ENCODE results near the gene PTPRM.
"Not testable (repeated sequence)": the region's sequence is repeated elsewhere in the genome, so short reads cannot be mapped to it uniquely, and the experiment has no call there.

- TF ChIP-seq CTCF (IDR thresholded peaks at IDR 0.05; ENCODE audit: low read depth, low read length); POLR2A (IDR thresholded peaks at IDR 0.05; ENCODE audit: extremely low read depth, insufficient read length); MYC (IDR thresholded peaks at IDR 0.05; ENCODE audit: low read depth, low read length); MAX (IDR thresholded peaks at IDR 0.05; ENCODE audit: low read depth, low read length): not testable (repeated sequence)
These were observed 879.8 kb downstream of the PTPRM start for GRCh38 chr18:8446936-8447335.
